SK-N-SH treated with all-trans-retinoic acid at 6 μM for 48 hours (cell line): ENCODE results near the gene CYP19A1.

Source experiments
- ARNTL ChIP-seq: fragments of 450-650 bp; formaldehyde crosslinking; IDR thresholded peaks from 2 replicates; pipeline ENCODE4 v1.5.0; 2020; ENCODE audit warnings: low read depth, mild to moderate bottlenecking, moderate library complexity, borderline replicate concordance
- ESRRG ChIP-seq: fragments of 250-450 bp; sonication (Bioruptor Pico); IDR thresholded peaks from 2 replicates; pipeline ENCODE4 v1.6.1; 2021; ENCODE audit warnings: mild to moderate bottlenecking
- PATZ1 ChIP-seq: fragments of 250-450 bp; sonication (Bioruptor Pico); IDR thresholded peaks from 2 replicates; pipeline ENCODE4 v1.8.0; 2020; ENCODE audit warnings: mild to moderate bottlenecking, moderate library complexity, borderline replicate concordance
- SNAI2 ChIP-seq: fragments of 250-450 bp; sonication (Bioruptor Pico); IDR thresholded peaks from 2 replicates; pipeline ENCODE4 v1.5.0; 2020; ENCODE audit warnings: mild to moderate bottlenecking, moderate library complexity
- TOX ChIP-seq: fragments of 250-450 bp; sonication (Bioruptor Pico); IDR thresholded peaks from 2 replicates; pipeline ENCODE4 v1.8.0; 2021; ENCODE audit warnings: mild to moderate bottlenecking, moderate library complexity, borderline replicate concordance
- TSHZ2 ChIP-seq: fragments of 250-450 bp; sonication (Bioruptor Pico); IDR thresholded peaks from 2 replicates; pipeline ENCODE4 v1.5.0; 2020; ENCODE audit warnings: mild to moderate bottlenecking, moderate library complexity
- ZC3H10 ChIP-seq: fragments of 250-450 bp; sonication (Bioruptor Pico); IDR thresholded peaks from 2 replicates; pipeline ENCODE4 v1.5.1; 2021; ENCODE audit warnings: mild to moderate bottlenecking, moderate library complexity
- ZFP30 ChIP-seq: fragments of 450-650 bp; formaldehyde crosslinking; IDR thresholded peaks from 2 replicates; pipeline ENCODE4 v1.5.0; 2022; ENCODE audit warnings: mild to moderate bottlenecking, moderate library complexity
- ZNF565 ChIP-seq: fragments of 450-650 bp; formaldehyde crosslinking; conservative IDR thresholded peaks from 2 replicates; pipeline ENCODE4 v1.5.0; 2020; ENCODE audit warnings: low read depth, mild to moderate bottlenecking, moderate library complexity
- ZNF70 ChIP-seq: fragments of 450-650 bp; formaldehyde crosslinking; IDR thresholded peaks from 2 replicates; pipeline ENCODE4 v1.5.0; 2020; ENCODE audit warnings: mild to moderate bottlenecking, moderate library complexity
- ZNF8 ChIP-seq: fragments of 450-650 bp; formaldehyde crosslinking; IDR thresholded peaks from 2 replicates; pipeline ENCODE4 v1.5.0; 2020; ENCODE audit warnings: mild to moderate bottlenecking, moderate library complexity

- TF ChIP-seq ZNF8 (no peak), TSHZ2 (no peak), ZNF565 (CRISPR knock-in tag) (no peak), ARNTL (CRISPR knock-in tag) (no peak), SNAI2 (CRISPR knock-in tag) (no peak), PATZ1 (CRISPR knock-in tag) (no peak), ZNF70 (no peak), ZFP30 (no peak), TOX (CRISPR knock-in tag) (no peak), ZC3H10 (CRISPR knock-in tag) (no peak), ESRRG (CRISPR knock-in tag) (no peak)
Observed at GRCh38 chr15:51313644-51314280, 24.6 kb downstream of the CYP19A1 start.
